HEK293T (cell line): ENCODE measurements around the gene RORB.

Source experiments
- ARNT ChIP-seq: fragments of 450-650 bp; IDR thresholded peaks from 2 replicates; pipeline ENCODE4 v1.6.1; 2017; ENCODE audit warnings: mild to moderate bottlenecking
- BHLHE40 ChIP-seq: fragments of 450-650 bp; IDR thresholded peaks from 2 replicates; pipeline ENCODE4 v1.6.1; 2016; ENCODE audit warnings: mild to moderate bottlenecking, moderate library complexity, borderline replicate concordance
- TARDBP ChIP-seq: fragments of 450-650 bp; IDR thresholded peaks from 2 replicates; pipeline ENCODE4 v1.6.1; 2016

DNA sequence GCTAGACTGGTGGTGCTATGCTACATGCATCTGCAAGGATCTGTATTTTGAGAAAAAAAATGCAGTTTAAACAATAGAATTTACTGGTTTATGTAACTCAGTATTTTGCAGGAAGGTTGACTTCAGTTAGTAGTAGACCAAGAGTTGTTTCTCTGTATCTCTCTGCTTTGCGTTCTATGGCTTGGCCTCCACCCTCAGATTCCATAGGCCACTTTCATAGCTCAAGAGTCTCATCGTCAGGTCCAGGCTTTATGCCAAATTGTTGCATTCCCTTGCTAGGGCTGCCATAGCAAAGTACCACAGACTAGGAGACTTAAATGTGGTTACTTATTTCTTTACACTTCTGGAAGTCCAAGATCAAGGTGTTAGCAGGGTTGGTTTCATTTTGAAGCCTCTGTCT is 48.1 kb upstream of the RORB start:
- TF ChIP-seq TARDBP (no peak), BHLHE40 (no peak), ARNT (no peak)
